ENCODE results near the gene OTOL1. TPM values are rescaled to one million over a fixed set of nuclear protein-coding genes. Genes with fewer than 3 reads are reported as not detected.
"Not testable (repeated sequence)": the region's sequence is repeated elsewhere in the genome, so short reads cannot be mapped to it uniquely, and the experiment has no call there.

The OTOL1 gene
- total RNA-seq, 1 donor from 2014 or later: not detected

DNA sequence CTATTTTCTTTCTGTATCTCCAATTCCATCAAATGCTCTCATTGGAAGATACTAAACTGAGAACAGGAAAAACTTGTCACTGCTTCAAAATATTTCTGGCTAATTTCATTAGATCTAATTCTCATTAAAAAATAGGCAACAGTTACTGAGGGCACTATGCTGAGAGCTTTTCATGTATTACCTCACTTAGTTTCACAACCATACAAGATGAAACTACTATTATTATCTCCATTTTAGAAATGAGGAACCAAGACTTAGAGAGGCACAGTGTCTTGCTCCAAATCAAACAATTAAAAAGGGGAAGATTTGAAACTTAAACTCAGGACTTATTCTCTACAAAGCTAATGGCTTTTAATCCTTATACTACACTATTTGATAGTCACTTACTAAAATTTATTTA is 7.2 kb upstream of the OTOL1 start:
- H3K27ac ChIP-seq: no peak overlapping the region
- DNase-seq (no peak), ATAC-seq (peak; percentile 50)
- TF ChIP-seq, protein P1, sequence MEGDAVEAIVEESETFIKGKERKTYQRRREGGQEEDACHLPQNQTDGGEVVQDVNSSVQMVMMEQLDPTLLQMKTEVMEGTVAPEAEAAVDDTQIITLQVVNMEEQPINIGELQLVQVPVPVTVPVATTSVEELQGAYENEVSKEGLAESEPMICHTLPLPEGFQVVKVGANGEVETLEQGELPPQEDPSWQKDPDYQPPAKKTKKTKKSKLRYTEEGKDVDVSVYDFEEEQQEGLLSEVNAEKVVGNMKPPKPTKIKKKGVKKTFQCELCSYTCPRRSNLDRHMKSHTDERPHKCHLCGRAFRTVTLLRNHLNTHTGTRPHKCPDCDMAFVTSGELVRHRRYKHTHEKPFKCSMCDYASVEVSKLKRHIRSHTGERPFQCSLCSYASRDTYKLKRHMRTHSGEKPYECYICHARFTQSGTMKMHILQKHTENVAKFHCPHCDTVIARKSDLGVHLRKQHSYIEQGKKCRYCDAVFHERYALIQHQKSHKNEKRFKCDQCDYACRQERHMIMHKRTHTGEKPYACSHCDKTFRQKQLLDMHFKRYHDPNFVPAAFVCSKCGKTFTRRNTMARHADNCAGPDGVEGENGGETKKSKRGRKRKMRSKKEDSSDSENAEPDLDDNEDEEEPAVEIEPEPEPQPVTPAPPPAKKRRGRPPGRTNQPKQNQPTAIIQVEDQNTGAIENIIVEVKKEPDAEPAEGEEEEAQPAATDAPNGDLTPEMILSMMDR (IDR thresholded peaks at IDR 0.05): no peak
- H3K4me1 ChIP-seq: no peaks in the 10 kb centered on the region
- no peaks in the 10 kb centered on the region for H3K36me3 ChIP-seq
- no peaks in the 10 kb centered on the region for H3K27me3 ChIP-seq
- no peak overlapping the region for H3K4me3 ChIP-seq
- H3K9me3 ChIP-seq: no peaks in the 10 kb centered on the region
- intact Hi-C loops (cut with DNase I): no loop called here

GRCh38 chr3:161490845-161491244 is 5.8 kb upstream of the OTOL1 start:
- peak; percentile 81 for ATAC-seq
- H3K27me3 ChIP-seq; intact Hi-C loops (cut with DNase I): not testable (repeated sequence)

DNA sequence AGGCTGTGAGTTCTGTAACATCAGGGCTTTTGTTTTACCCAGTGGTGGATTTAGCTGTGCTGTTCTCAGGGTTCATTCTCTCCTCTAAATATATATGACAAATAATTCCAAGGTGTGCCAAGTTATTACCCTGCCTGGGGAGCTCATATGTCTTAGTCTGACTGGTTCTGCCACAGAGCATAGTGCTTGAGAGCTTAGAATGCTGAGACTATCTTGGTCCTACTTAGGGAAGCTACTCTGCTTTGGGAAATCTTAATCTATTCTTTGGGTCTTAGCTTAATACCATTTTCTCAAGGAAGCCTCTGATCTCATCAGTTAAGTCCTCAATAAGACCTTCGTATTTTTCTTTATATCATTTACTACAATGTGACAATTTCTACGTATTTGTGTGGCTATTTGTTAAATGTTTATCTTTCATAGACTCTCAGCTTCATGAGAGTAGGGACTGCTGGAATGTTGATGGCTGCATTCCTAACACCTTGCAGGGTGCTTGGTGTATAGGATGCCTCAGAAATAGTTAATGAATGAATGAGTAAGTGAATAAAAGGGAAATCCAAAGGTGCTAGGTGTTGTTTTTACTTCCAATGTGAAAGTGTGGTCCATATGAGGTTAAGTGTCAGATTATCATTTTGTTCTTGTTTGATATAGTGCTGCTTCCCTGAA is 1.8 kb downstream of the OTOL1 start:
- Histone ChIP-seq H3K4me1 (no peaks in the 10 kb centered on the region), H3K9me3 (no peaks in the 10 kb centered on the region), H3K36me3 (no peaks in the 10 kb centered on the region), H3K4me3 (no peak overlapping the region), H3K27ac (no peak overlapping the region), H3K27me3 (no peaks in the 10 kb centered on the region)
- TF ChIP-seq, protein P1 (IDR thresholded peaks at IDR 0.05): no peak
- ATAC-seq: no peak
- no peak for DNase-seq
- intact Hi-C loops (cut with DNase I): no loop called here

More at GRCh38 chr3:161490845-161491244, 5.8 kb upstream of the OTOL1 start:
- H3K9me3 ChIP-seq, H3K36me3 ChIP-seq, H3K4me3 ChIP-seq, DNase-seq, H3K4me1 ChIP-seq, H3K27ac ChIP-seq: not testable (repeated sequence)

DNA sequence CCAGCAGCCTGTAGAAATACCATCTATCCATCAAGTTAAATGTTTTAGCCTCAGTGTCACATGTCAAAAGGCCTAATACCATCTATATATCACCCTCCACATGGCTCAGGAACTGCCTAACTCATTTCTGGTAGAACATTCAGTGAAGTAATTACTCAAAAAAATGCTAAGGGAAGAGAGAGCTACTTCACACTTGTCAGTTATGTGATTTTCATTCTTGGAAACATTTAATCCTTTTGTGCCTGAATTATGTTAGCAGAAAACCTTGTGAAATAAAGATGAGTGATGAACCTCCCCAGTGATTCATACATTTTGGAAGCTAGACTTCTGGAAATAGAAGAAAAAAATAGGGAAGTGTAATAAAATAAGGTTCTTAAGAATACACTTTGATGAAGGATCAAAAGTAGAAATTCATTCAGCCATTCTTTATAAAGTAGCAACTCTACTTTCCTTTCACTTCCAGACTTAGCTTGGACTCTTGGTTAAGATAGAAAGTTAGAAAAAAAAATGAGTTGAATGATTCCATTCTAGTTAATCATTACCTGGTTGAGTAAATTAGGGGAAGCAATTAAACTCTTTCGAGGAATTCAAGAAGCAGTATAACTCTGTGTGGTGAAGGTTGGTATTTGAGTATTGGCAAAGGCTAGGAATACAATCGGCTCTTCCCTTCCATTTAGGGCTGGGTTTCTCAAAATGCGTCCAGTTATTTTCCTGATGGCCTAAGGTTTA is 3.6 kb downstream of the OTOL1 start:
- Histone ChIP-seq H3K4me3 (no peak overlapping the region), H3K27me3 (no peaks in the 10 kb centered on the region), H3K27ac (no peak overlapping the region), H3K4me1 (no peaks in the 10 kb centered on the region), H3K36me3 (no peaks in the 10 kb centered on the region), H3K9me3 (no peaks in the 10 kb centered on the region)
- peak; percentile 37 for ATAC-seq
- TF ChIP-seq, protein P1 (IDR thresholded peaks at IDR 0.05): no peak
- no peak for DNase-seq
- intact Hi-C loops (cut with DNase I): no loop called here

- Histone ChIP-seq H3K27ac (no peak overlapping the region), H3K4me3 (no peak overlapping the region), H3K9me3 (no peaks in the 10 kb centered on the region), H3K4me1 (no peaks in the 10 kb centered on the region), H3K27me3 (no peaks in the 10 kb centered on the region), H3K36me3 (no peaks in the 10 kb centered on the region)
- no peak for DNase-seq
- intact Hi-C loops (cut with DNase I): no loop called here
- TF ChIP-seq, protein P1 (IDR thresholded peaks at IDR 0.05): no peak
- no peak for ATAC-seq
Observed at GRCh38 chr3:161503271-161503670, 6.7 kb downstream of the OTOL1 start.

DNA sequence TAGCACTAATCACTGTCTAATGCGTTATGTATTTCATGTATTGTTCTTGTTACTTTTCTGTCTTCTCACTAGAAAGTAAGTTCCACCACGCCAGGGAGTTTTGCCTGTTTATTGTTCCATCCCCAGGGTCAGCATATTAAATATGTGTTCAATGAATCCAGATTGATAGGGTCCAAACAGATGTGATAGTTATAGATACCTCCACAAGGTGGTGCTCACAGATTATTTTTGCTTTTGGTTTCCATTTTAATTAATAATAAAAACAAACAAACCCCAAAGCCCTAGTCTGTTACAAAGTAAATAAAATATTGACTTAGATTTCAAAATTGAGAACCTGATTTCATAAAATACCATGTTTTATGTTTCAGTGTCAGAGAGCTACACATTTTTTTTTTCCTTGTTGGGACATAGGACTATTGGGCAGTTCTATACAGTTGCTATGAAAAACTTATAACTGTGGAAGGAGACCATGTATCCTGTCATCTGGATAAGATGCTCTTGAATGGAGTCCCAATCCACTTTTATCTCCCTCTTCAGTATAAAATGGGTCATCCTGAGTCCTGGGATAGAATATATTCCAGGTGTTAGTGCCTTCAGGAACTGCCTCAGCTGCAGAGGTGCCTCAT is 12.4 kb downstream of the OTOL1 start:
- Histone ChIP-seq H3K9me3 (no peaks in the 10 kb centered on the region), H3K4me3 (no peak overlapping the region), H3K36me3 (no peaks in the 10 kb centered on the region), H3K27me3 (no peaks in the 10 kb centered on the region), H3K27ac (no peak overlapping the region), H3K4me1 (no peaks in the 10 kb centered on the region)
- ATAC-seq (no peak), DNase-seq (no peak)
- TF ChIP-seq, protein P1 (IDR thresholded peaks at IDR 0.05): peak; percentile 37
- intact Hi-C loops (cut with DNase I): no loop called here

Measured in upper lobe of right lung (tissue), 1 donor.